ENCODE data around the gene SDC3. TPM values are rescaled to one million over a fixed set of nuclear protein-coding genes. Genes with fewer than 3 reads are reported as not detected.

Gene SDC3
- total and polyA plus RNA-seq, 2 donors (not counting 1 experiment from before 2014, with no cell fraction given) = 13.7 to 32.9 TPM

- Histone ChIP-seq H3K79me2 (ENCODE audit: control insufficient read depth, insufficient read depth, low read length) (no peaks in the 10 kb centered on the region), H3K4me2 (ENCODE audit: extremely low read depth, insufficient read depth, low read length) (no peak overlapping the region), H3K9me3 (ENCODE audit: control insufficient read depth, insufficient read depth, low read depth, low read length) (no peaks in the 10 kb centered on the region), H2AFZ (ENCODE audit: low read length) (no peak overlapping the region), H4K20me1 (ENCODE audit: control insufficient read depth, extremely low read depth, insufficient read depth, low read length) (no peaks in the 10 kb centered on the region), H3K4me1 (ENCODE audit: control insufficient read depth, extremely low read depth, insufficient read depth, low read length) (no peaks in the 10 kb centered on the region), H3K36me3 (ENCODE audit: control insufficient read depth, insufficient read depth, low read length) (no peaks in the 10 kb centered on the region), H3K9ac (ENCODE audit: insufficient read depth, low read length) (no peak overlapping the region), H3K27ac (ENCODE audit: insufficient read depth, low read length) (no peak overlapping the region), H3K4me3 (replicated peaks in 1 of 4; ENCODE audit: control extremely low read depth in 1 of 4, insufficient read depth in 1 of 4, low read depth in 3 of 4, low read length in 4 of 4) (no peak overlapping the region), H3K27me3 (ENCODE audit: control insufficient read depth, insufficient read depth, low read length) (no peaks in the 10 kb centered on the region)
- TF ChIP-seq CTCF (conservative IDR thresholded peaks at IDR 0.05 in 1 of 2, IDR thresholded peaks at IDR 0.05 in 1 of 2; ENCODE audit: low read depth in 1 of 2, low read length in 2 of 2) = no peak
- TF ChIP-seq EZH2 (IDR thresholded peaks at IDR 0.05; ENCODE audit: low read length, missing control alignments) = no peak
- DNase-seq (ENCODE audit: low read depth in 2 of 2) = no peak
Observed at GRCh38 chr1:30879940-30880677, 28.4 kb downstream of the SDC3 start.

GRCh38 chr1:30879126-30879786 lies 29.3 kb downstream of the SDC3 start:
- no peaks in the 10 kb centered on the region for H4K20me1 ChIP-seq (ENCODE audit: control insufficient read depth, extremely low read depth, insufficient read depth, low read length)
- H3K27ac ChIP-seq (ENCODE audit: insufficient read depth, low read length) = no peak overlapping the region
- H3K79me2 ChIP-seq (ENCODE audit: control insufficient read depth, insufficient read depth, low read length) = no peaks in the 10 kb centered on the region
- H3K9ac ChIP-seq (ENCODE audit: insufficient read depth, low read length) = no peak overlapping the region
- H3K27me3 ChIP-seq (ENCODE audit: control insufficient read depth, insufficient read depth, low read length) = no peaks in the 10 kb centered on the region
- no peak overlapping the region for H2AFZ ChIP-seq (ENCODE audit: low read length)
- H3K4me3 ChIP-seq (replicated peaks in 1 of 4; ENCODE audit: control extremely low read depth in 1 of 4, insufficient read depth in 1 of 4, low read depth in 3 of 4, low read length in 4 of 4) = no peak overlapping the region
- no peak overlapping the region for H3K4me2 ChIP-seq (ENCODE audit: extremely low read depth, insufficient read depth, low read length)
- H3K4me1 ChIP-seq (ENCODE audit: control insufficient read depth, extremely low read depth, insufficient read depth, low read length) = no peaks in the 10 kb centered on the region
- TF ChIP-seq CTCF (conservative IDR thresholded peaks at IDR 0.05 in 1 of 2, IDR thresholded peaks at IDR 0.05 in 1 of 2; ENCODE audit: low read depth in 1 of 2, low read length in 2 of 2) = no peak
- no peak for TF ChIP-seq EZH2 (IDR thresholded peaks at IDR 0.05; ENCODE audit: low read length, missing control alignments)
- no peaks in the 10 kb centered on the region for H3K9me3 ChIP-seq (ENCODE audit: control insufficient read depth, insufficient read depth, low read depth, low read length)
- peaks cover under 1% of the 10 kb centered on the region for H3K36me3 ChIP-seq (ENCODE audit: control insufficient read depth, insufficient read depth, low read length)
- DNase-seq (ENCODE audit: low read depth in 2 of 2) = peak in 1 of 2 donors; percentile 29

- DNase-seq (ENCODE audit: low read depth in 2 of 2) = no peak
- peaks cover 2% of the 10 kb centered on the region for H3K36me3 ChIP-seq (ENCODE audit: control insufficient read depth, insufficient read depth, low read length)
- no peaks in the 10 kb centered on the region for H3K79me2 ChIP-seq (ENCODE audit: control insufficient read depth, insufficient read depth, low read length)
- H4K20me1 ChIP-seq (ENCODE audit: control insufficient read depth, extremely low read depth, insufficient read depth, low read length) = no peaks in the 10 kb centered on the region
- no peak overlapping the region for H3K27ac ChIP-seq (ENCODE audit: insufficient read depth, low read length)
- H3K9ac ChIP-seq (ENCODE audit: insufficient read depth, low read length) = no peak overlapping the region
- no peaks in the 10 kb centered on the region for H3K4me1 ChIP-seq (ENCODE audit: control insufficient read depth, extremely low read depth, insufficient read depth, low read length)
- H3K4me2 ChIP-seq (ENCODE audit: extremely low read depth, insufficient read depth, low read length) = no peak overlapping the region
- H3K4me3 ChIP-seq (replicated peaks in 1 of 4; ENCODE audit: control extremely low read depth in 1 of 4, insufficient read depth in 1 of 4, low read depth in 3 of 4, low read length in 4 of 4) = no peak overlapping the region
- no peaks in the 10 kb centered on the region for H3K27me3 ChIP-seq (ENCODE audit: control insufficient read depth, insufficient read depth, low read length)
- no peaks in the 10 kb centered on the region for H3K9me3 ChIP-seq (ENCODE audit: control insufficient read depth, insufficient read depth, low read depth, low read length)
- no peak for TF ChIP-seq CTCF (conservative IDR thresholded peaks at IDR 0.05 in 1 of 2, IDR thresholded peaks at IDR 0.05 in 1 of 2; ENCODE audit: low read depth in 1 of 2, low read length in 2 of 2)
- TF ChIP-seq EZH2 (IDR thresholded peaks at IDR 0.05; ENCODE audit: low read length, missing control alignments) = no peak
- H2AFZ ChIP-seq (ENCODE audit: low read length) = no peak overlapping the region
Observed at GRCh38 chr1:30878559-30878958, 30.0 kb downstream of the SDC3 start.

All from fibroblast of lung (primary cell).